ENCODE data around the gene HERPUD1.

Gene HERPUD1

GRCh38 chr16:56936491-56936890 is 4.5 kb downstream of the HERPUD1 start:
- peak; percentile 65 for DNase-seq

GRCh38 chr16:56936950-56937349 is 5.0 kb downstream of the HERPUD1 start:
- DNase-seq: no peak

- DNase-seq: no peak
These were observed 6.9 kb downstream of the HERPUD1 start for GRCh38 chr16:56938664-56939513.

GRCh38 chr16:56939801-56940200 is 7.9 kb downstream of the HERPUD1 start:
- DNase-seq: no peak

- no peak for DNase-seq
These were observed 9.2 kb downstream of the HERPUD1 start for GRCh38 chr16:56941092-56941491.

GRCh38 chr16:56941856-56942331 is 10.0 kb downstream of the HERPUD1 start:
- DNase-seq: no peak

GRCh38 chr16:56943761-56944375 is 11.9 kb downstream of the HERPUD1 start:
- DNase-seq: no peak

GRCh38 chr16:56944954-56945839 is 13.3 kb downstream of the HERPUD1 start:
- no peak for DNase-seq

- no peak for DNase-seq
These were observed 14.0 kb downstream of the HERPUD1 start for GRCh38 chr16:56945847-56946527.

GRCh38 chr16:56946767-56947603 is 15.0 kb downstream of the HERPUD1 start:
- DNase-seq: no peak

- DNase-seq: no peak
These were observed 15.7 kb downstream of the HERPUD1 start for GRCh38 chr16:56947604-56947995.

- DNase-seq: no peak
These were observed 16.3 kb downstream of the HERPUD1 start for GRCh38 chr16:56948234-56948633.

- DNase-seq: no peak
These were observed 18.1 kb downstream of the HERPUD1 start for GRCh38 chr16:56950051-56950450.

GRCh38 chr16:56950455-56950854 is 18.5 kb downstream of the HERPUD1 start:
- no peak for DNase-seq

- no peak for DNase-seq
These were observed 19.2 kb downstream of the HERPUD1 start for GRCh38 chr16:56950881-56951771.

- no peak for DNase-seq
These were observed 21.1 kb downstream of the HERPUD1 start for GRCh38 chr16:56953006-56953405.

GRCh38 chr16:56956076-56956475 is 24.1 kb downstream of the HERPUD1 start:
- DNase-seq: no peak

- no peak for DNase-seq
These were observed 24.8 kb downstream of the HERPUD1 start for GRCh38 chr16:56956756-56957155.

GRCh38 chr16:56960681-56961281 is 28.8 kb downstream of the HERPUD1 start:
- DNase-seq: no peak

GRCh38 chr16:56961386-56961785 is 29.4 kb downstream of the HERPUD1 start:
- no peak for DNase-seq

Measured in fibroblast of skin of right quadriceps (primary cell).